D721Med (cell line): ENCODE data around the gene PARP6.

Source experiments
- DNase-seq: peaks from one replicate; pipeline ENCODE4 v3.0.0; 2011; ENCODE audit warnings: low spot score; ENCODE audit not compliant: insufficient read length
- FAIRE-seq: peaks from 2 replicates; lab custom pipeline; 2011; peaks lifted over from hg19 to GRCh38; lab: Jason Lieb, UNC
- CTCF ChIP-seq: IDR thresholded peaks from 2 replicates; pipeline ENCODE4 v1.5.1; 2012; ENCODE audit warnings: mild to moderate bottlenecking, control low read depth; ENCODE audit not compliant: insufficient read depth; ENCODE audit errors: missing control alignments

Gene PARP6

GRCh38 chr15:72199721-72200212 lies 72.6 kb downstream of the PARP6 start:
- DNase-seq (peak; percentile 82), FAIRE-seq (no peak)
- peak; percentile 89 for TF ChIP-seq CTCF

- FAIRE-seq = no peak
- no peak for TF ChIP-seq CTCF
- no peak for DNase-seq
These were observed 73.2 kb downstream of the PARP6 start for GRCh38 chr15:72199205-72199515.

GRCh38 chr15:72198356-72199204 lies 73.8 kb downstream of the PARP6 start:
- no peak for DNase-seq
- FAIRE-seq = no peak
- TF ChIP-seq CTCF = no peak

- TF ChIP-seq CTCF = no peak
- FAIRE-seq (no peak), DNase-seq (no peak)
These were observed 74.6 kb downstream of the PARP6 start, which contains the start of gene GRAMD2A for GRCh38 chr15:72197460-72198355. Gene GRAMD2A, minus strand, starts transcription at chr15:72197787.

GRCh38 chr15:72197041-72197459 lies 75.3 kb downstream of the PARP6 start:
- TF ChIP-seq CTCF = no peak
- DNase-seq (no peak), FAIRE-seq (no peak)

GRCh38 chr15:72196409-72197040 lies 75.8 kb downstream of the PARP6 start:
- DNase-seq (no peak), FAIRE-seq (no peak)
- TF ChIP-seq CTCF = no peak
